Neural progenitor cell (in vitro differentiated cells): ENCODE measurements around the gene CSTF3. TPM values are rescaled to one million over a fixed set of nuclear protein-coding genes. Genes with fewer than 3 reads are reported as not detected.

Experiments used
- DNase-seq: peaks from one replicate; pipeline ENCODE4 v3.0.0-alpha.2; 2016; ENCODE audit warnings: low spot score
- H2AFZ ChIP-seq: fragments of 200-600 bp; sonication (generic); replicated peaks from 2 replicates; pipeline ENCODE4 v1.6.1; 2016; ENCODE audit warnings: antibody characterized with exemption
- H3F3A ChIP-seq: fragments of 200-600 bp; sonication (generic); 2 replicates; pipeline ENCODE4 v1.6.1; 2016; ENCODE audit warnings: antibody characterized with exemption, low read depth
- H3K27ac ChIP-seq: fragments of 200-600 bp; sonication (generic); 2 replicates; pipeline ENCODE4 v1.5.1; 2016; ENCODE audit warnings: mild to moderate bottlenecking
- H3K27me3 ChIP-seq: fragments of 200-600 bp; sonication (generic); 2 replicates; pipeline ENCODE4 v1.6.1; 2016; ENCODE audit warnings: mild to moderate bottlenecking, moderate library complexity
- H3K36me3 ChIP-seq: fragments of 200-600 bp; sonication (generic); 2 replicates; pipeline ENCODE4 v1.5.1; 2016
- H3K4me1 ChIP-seq: fragments of 200-600 bp; sonication (generic); 2 replicates; pipeline ENCODE4 v1.6.1; 2016; ENCODE audit warnings: mixed run types
- H3K4me2 ChIP-seq: fragments of 200-600 bp; sonication (generic); 2 replicates; pipeline ENCODE4 v1.6.1; 2016
- H3K4me3 ChIP-seq: fragments of 200-600 bp; sonication (generic); 2 replicates; pipeline ENCODE4 v1.5.1; 2016
- H3K79me2 ChIP-seq: fragments of 200-600 bp; sonication (generic); 2 replicates; pipeline ENCODE4 v1.6.1; 2016; ENCODE audit warnings: low read depth
- H3K9ac ChIP-seq: fragments of 200-600 bp; sonication (generic); 2 replicates; pipeline ENCODE4 v1.6.1; 2016
- H3K9me3 ChIP-seq: fragments of 200-600 bp; sonication (generic); 2 replicates; pipeline ENCODE4 v1.5.1; 2016; ENCODE audit warnings: low read depth
- H4K20me1 ChIP-seq: fragments of 200-600 bp; sonication (generic); 2 replicates; pipeline ENCODE4 v1.6.1; 2016; ENCODE audit warnings: low read depth
- H3K27ac Mint-ChIP-seq: 3 replicates; pipeline ENCODE4 v1.8.0; 2021; ENCODE audit warnings: mixed read lengths
- H3K27me3 Mint-ChIP-seq: 2 replicates; pipeline ENCODE4 v1.8.0; 2022; ENCODE audit warnings: low read depth, mild to moderate bottlenecking, inconsistent platforms, moderate library complexity, mixed read lengths; ENCODE audit not compliant: insufficient read depth
- H3K36me3 Mint-ChIP-seq: 3 replicates; pipeline ENCODE4 v1.8.0; 2021; ENCODE audit warnings: mixed read lengths
- H3K4me1 Mint-ChIP-seq: 3 replicates; pipeline ENCODE4 v1.8.0; 2021; ENCODE audit warnings: mixed read lengths
- H3K4me3 Mint-ChIP-seq: 3 replicates; pipeline ENCODE4 v1.8.0; 2021; ENCODE audit warnings: mild to moderate bottlenecking, moderate library complexity, mixed read lengths
- H3K9me3 Mint-ChIP-seq: 3 replicates; pipeline ENCODE4 v1.8.0; 2020; ENCODE audit warnings: mixed read lengths
- EZH2 ChIP-seq: fragments of 200-600 bp; sonication (generic); IDR thresholded peaks from 2 replicates; pipeline ENCODE4 v1.6.1; 2017; ENCODE audit warnings: antibody characterized with exemption, mild to moderate bottlenecking, moderate library complexity
- EZH2phosphoT487 ChIP-seq: fragments of 200-600 bp; sonication (generic); IDR thresholded peaks from 2 replicates; pipeline ENCODE4 v1.6.1; 2017; ENCODE audit warnings: antibody characterized with exemption
- total RNA-seq: library from RNA; depleted of rRNA; stranded (reverse); fragments of >200 nt; gene quantifications from 2 replicates; pipeline ENCODE4 v1.2.3, GENCODE V29; 2015; ENCODE audit warnings: low replicate concordance
- TF ChIP-seq, protein P1 (sequence below): fragments of 200-600 bp; sonication (generic); IDR thresholded peaks from 2 replicates; pipeline ENCODE4 v1.5.1; 2017; ENCODE audit warnings: antibody characterized with exemption, mild to moderate bottlenecking

The CSTF3 gene
- total RNA-seq, 1 donor from 2014 or later: 76.6 TPM

- TF ChIP-seq, protein P1, sequence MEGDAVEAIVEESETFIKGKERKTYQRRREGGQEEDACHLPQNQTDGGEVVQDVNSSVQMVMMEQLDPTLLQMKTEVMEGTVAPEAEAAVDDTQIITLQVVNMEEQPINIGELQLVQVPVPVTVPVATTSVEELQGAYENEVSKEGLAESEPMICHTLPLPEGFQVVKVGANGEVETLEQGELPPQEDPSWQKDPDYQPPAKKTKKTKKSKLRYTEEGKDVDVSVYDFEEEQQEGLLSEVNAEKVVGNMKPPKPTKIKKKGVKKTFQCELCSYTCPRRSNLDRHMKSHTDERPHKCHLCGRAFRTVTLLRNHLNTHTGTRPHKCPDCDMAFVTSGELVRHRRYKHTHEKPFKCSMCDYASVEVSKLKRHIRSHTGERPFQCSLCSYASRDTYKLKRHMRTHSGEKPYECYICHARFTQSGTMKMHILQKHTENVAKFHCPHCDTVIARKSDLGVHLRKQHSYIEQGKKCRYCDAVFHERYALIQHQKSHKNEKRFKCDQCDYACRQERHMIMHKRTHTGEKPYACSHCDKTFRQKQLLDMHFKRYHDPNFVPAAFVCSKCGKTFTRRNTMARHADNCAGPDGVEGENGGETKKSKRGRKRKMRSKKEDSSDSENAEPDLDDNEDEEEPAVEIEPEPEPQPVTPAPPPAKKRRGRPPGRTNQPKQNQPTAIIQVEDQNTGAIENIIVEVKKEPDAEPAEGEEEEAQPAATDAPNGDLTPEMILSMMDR: no peak
- no peak for TF ChIP-seq EZH2phosphoT487
- no peak for TF ChIP-seq EZH2
- H2AFZ ChIP-seq: no peak overlapping the region
Measured at GRCh38 chr11:33171251-33171650, 10.0 kb upstream of the CSTF3 start.

DNA sequence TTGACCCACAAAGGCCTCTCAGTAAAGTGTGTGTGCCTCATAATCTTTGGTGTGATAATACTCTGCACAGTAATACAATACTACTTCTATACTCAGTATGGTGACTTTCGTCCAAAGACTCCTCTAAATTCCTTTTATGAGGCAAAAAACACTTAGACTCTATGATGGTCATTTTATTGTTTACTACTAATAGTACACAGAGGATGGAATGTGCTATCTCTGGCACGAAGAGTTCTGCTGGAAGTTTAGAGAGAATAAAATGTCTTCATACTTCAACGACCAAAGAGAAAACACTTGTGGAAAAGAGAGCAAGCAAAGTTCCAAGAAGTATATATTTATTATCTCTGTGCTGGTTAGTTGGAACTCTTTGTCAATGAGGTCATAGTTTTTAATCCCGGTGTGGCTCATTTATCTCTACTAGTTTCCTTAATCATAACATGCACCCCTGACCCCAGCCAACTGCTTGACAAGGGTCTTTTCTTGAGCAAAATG lies 7.5 kb upstream of the CSTF3 start:
- Histone ChIP-seq H2AFZ (no peak overlapping the region), H3K4me3 (no peak overlapping the region), H3K27ac (no peak overlapping the region), H3K4me2 (no peak overlapping the region), H3K36me3 (no peaks in the 10 kb centered on the region), H4K20me1 (no peaks in the 10 kb centered on the region), H3K27me3 (no peaks in the 10 kb centered on the region), H3K9ac (no peak overlapping the region), H3K9me3 (no peaks in the 10 kb centered on the region), H3K4me1 (no peaks in the 10 kb centered on the region), H3K79me2 (peaks cover 6% of the 10 kb centered on the region), H3F3A (peaks cover 5% of the 10 kb centered on the region)
- no peak for DNase-seq
- no peaks in the 10 kb centered on the region for H3K9me3 Mint-ChIP-seq
- H3K4me3 Mint-ChIP-seq: no peak overlapping the region
- no peak overlapping the region for H3K27ac Mint-ChIP-seq
- H3K27me3 Mint-ChIP-seq: no peaks in the 10 kb centered on the region
- TF ChIP-seq, protein P1: no peak
- TF ChIP-seq EZH2phosphoT487: no peak
- TF ChIP-seq EZH2: no peak
- H3K4me1 Mint-ChIP-seq: peaks cover 5% of the 10 kb centered on the region
- no peaks in the 10 kb centered on the region for H3K36me3 Mint-ChIP-seq

More at GRCh38 chr11:33171251-33171650, 10.0 kb upstream of the CSTF3 start:
- Histone ChIP-seq H3K4me2 (no peak overlapping the region), H4K20me1 (no peaks in the 10 kb centered on the region), H3K9ac (no peak overlapping the region), H3K27me3 (no peaks in the 10 kb centered on the region), H3K9me3 (no peaks in the 10 kb centered on the region), H3K79me2 (peaks cover 5% of the 10 kb centered on the region), H3F3A (no peaks in the 10 kb centered on the region), H3K4me1 (no peaks in the 10 kb centered on the region), H3K27ac (no peak overlapping the region), H3K4me3 (no peak overlapping the region), H3K36me3 (no peaks in the 10 kb centered on the region)
- Mint-ChIP-seq H3K36me3 (peaks cover 2% of the 10 kb centered on the region), H3K27me3 (no peaks in the 10 kb centered on the region), H3K4me3 (no peak overlapping the region), H3K4me1 (peaks cover 5% of the 10 kb centered on the region), H3K27ac (no peak overlapping the region), H3K9me3 (no peaks in the 10 kb centered on the region)
- no peak for DNase-seq

DNA sequence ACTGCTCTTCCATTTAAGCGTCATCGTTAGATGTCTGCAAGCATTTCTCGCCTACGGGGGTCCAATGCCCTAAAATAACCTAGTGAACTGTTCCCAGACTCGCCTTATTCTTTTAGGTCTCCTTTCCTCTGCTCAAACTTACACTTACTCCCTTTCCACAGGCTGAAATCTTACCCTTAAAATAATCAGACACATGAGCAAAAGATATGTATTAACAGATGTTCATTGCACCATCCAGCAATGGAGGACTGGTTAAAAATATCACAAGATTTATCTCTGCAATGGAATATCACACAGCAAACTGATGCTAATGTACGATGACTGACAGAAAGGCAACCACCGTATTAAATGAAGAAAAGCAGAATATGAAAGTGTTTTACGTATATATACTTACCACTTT lies 1.6 kb upstream of the CSTF3 start:
- Mint-ChIP-seq H3K9me3 (peaks cover 21% of the 10 kb centered on the region), H3K27me3 (peaks cover 2% of the 10 kb centered on the region), H3K4me1 (peaks cover 26% of the 10 kb centered on the region), H3K36me3 (peaks cover 24% of the 10 kb centered on the region), H3K4me3 (peak overlapping the region; percentile 39), H3K27ac (peak overlapping the region; percentile 24)
- no peak overlapping the region for H3K4me2 ChIP-seq
- peaks cover 17% of the 10 kb centered on the region for H3F3A ChIP-seq
- H3K27me3 ChIP-seq: no peaks in the 10 kb centered on the region
- peaks cover 14% of the 10 kb centered on the region for H3K4me1 ChIP-seq
- TF ChIP-seq, protein P1: no peak
- no peak for TF ChIP-seq EZH2phosphoT487
- TF ChIP-seq EZH2: no peak
- no peaks in the 10 kb centered on the region for H3K9me3 ChIP-seq
- H3K27ac ChIP-seq: no peak overlapping the region
- peaks cover 55% of the 10 kb centered on the region for H3K79me2 ChIP-seq
- peaks cover 23% of the 10 kb centered on the region for H4K20me1 ChIP-seq
- no peak for DNase-seq
- no peaks in the 10 kb centered on the region for H3K36me3 ChIP-seq
- no peak overlapping the region for H2AFZ ChIP-seq
- H3K4me3 ChIP-seq: no peak overlapping the region
- no peak overlapping the region for H3K9ac ChIP-seq
